Measurements from ENCODE around the gene NDUFS8. TPM values are rescaled to one million over a fixed set of nuclear protein-coding genes. Genes with fewer than 3 reads are reported as not detected.

Gene NDUFS8
- total and polyA plus RNA-seq, 2 experiments from 2014 or later: 330 to 540 TPM

GRCh38 chr11:68019486-68019885, 11.0 kb upstream of the NDUFS8 start:
- TF ChIP-seq CTCF (IDR thresholded peaks at IDR 0.05; ENCODE audit: low read depth, low read length): no peak
- no peaks in the 10 kb centered on the region for H3K9me3 ChIP-seq (ENCODE audit: low read depth)
- H3K27ac ChIP-seq: no peak overlapping the region
- H3K27me3 ChIP-seq: no peaks in the 10 kb centered on the region
- H3K4me3 ChIP-seq: no peak overlapping the region
- H3K36me3 ChIP-seq: no peaks in the 10 kb centered on the region
- DNase-seq (ENCODE audit: low read depth in 1 of 2, low spot score in 1 of 2): no peak
- no peaks in the 10 kb centered on the region for H3K4me1 ChIP-seq (ENCODE audit: low read depth)

GRCh38 chr11:68020575-68020974, 9.9 kb upstream of the NDUFS8 start:
- peak; percentile 42 to 49 for DNase-seq (ENCODE audit: low read depth in 1 of 2, low spot score in 1 of 2)
- no peak overlapping the region for H3K4me3 ChIP-seq
- H3K36me3 ChIP-seq: no peaks in the 10 kb centered on the region
- no peaks in the 10 kb centered on the region for H3K9me3 ChIP-seq (ENCODE audit: low read depth)
- peak; percentile 47 for TF ChIP-seq CTCF (IDR thresholded peaks at IDR 0.05; ENCODE audit: low read depth, low read length)
- H3K4me1 ChIP-seq (ENCODE audit: low read depth): no peaks in the 10 kb centered on the region
- no peak overlapping the region for H3K27ac ChIP-seq
- H3K27me3 ChIP-seq: no peaks in the 10 kb centered on the region

- H3K9me3 ChIP-seq (ENCODE audit: low read depth): no peaks in the 10 kb centered on the region
- no peaks in the 10 kb centered on the region for H3K4me1 ChIP-seq (ENCODE audit: low read depth)
- peak in 1 of 2 donors; percentile 24 for DNase-seq (ENCODE audit: low read depth in 1 of 2, low spot score in 1 of 2)
- no peaks in the 10 kb centered on the region for H3K27me3 ChIP-seq
- H3K36me3 ChIP-seq: no peaks in the 10 kb centered on the region
- H3K27ac ChIP-seq: no peak overlapping the region
- peak; percentile 33 for TF ChIP-seq CTCF (IDR thresholded peaks at IDR 0.05; ENCODE audit: low read depth, low read length)
- no peak overlapping the region for H3K4me3 ChIP-seq
These were observed 9.2 kb upstream of the NDUFS8 start for GRCh38 chr11:68021167-68021787.

- H3K4me1 ChIP-seq (ENCODE audit: low read depth): no peaks in the 10 kb centered on the region
- no peaks in the 10 kb centered on the region for H3K36me3 ChIP-seq
- no peak for DNase-seq (ENCODE audit: low read depth in 1 of 2, low spot score in 1 of 2)
- no peak for TF ChIP-seq CTCF (IDR thresholded peaks at IDR 0.05; ENCODE audit: low read depth, low read length)
- no peaks in the 10 kb centered on the region for H3K9me3 ChIP-seq (ENCODE audit: low read depth)
- H3K4me3 ChIP-seq: no peak overlapping the region
- H3K27me3 ChIP-seq: no peaks in the 10 kb centered on the region
- H3K27ac ChIP-seq: no peak overlapping the region
These were observed 8.0 kb upstream of the NDUFS8 start for GRCh38 chr11:68022531-68022930.

GRCh38 chr11:68024508-68024907, 6.0 kb upstream of the NDUFS8 start:
- no peak for TF ChIP-seq CTCF (IDR thresholded peaks at IDR 0.05; ENCODE audit: low read depth, low read length)
- H3K27me3 ChIP-seq: no peaks in the 10 kb centered on the region
- H3K4me1 ChIP-seq (ENCODE audit: low read depth): no peaks in the 10 kb centered on the region
- no peaks in the 10 kb centered on the region for H3K9me3 ChIP-seq (ENCODE audit: low read depth)
- no peak overlapping the region for H3K4me3 ChIP-seq
- no peaks in the 10 kb centered on the region for H3K36me3 ChIP-seq
- H3K27ac ChIP-seq: no peak overlapping the region
- no peak for DNase-seq (ENCODE audit: low read depth in 1 of 2, low spot score in 1 of 2)

Data from cardiac muscle cell (in vitro differentiated cells and primary cell).